ENCODE measurements around the gene MR1.

Gene MR1

GRCh38 chr1:181079920-181080319 lies 46.1 kb downstream of the MR1 start:
- no peak for DNase-seq (ENCODE audit: low spot score)
- H3K27ac ChIP-seq: no peak overlapping the region
- no peak for TF ChIP-seq CTCF (IDR thresholded peaks at IDR 0.05)
- H3K4me3 ChIP-seq: no peak overlapping the region

- no peak for TF ChIP-seq CTCF (IDR thresholded peaks at IDR 0.05)
- DNase-seq (ENCODE audit: low spot score): no peak
- H3K27ac ChIP-seq: no peak overlapping the region
Observed at GRCh38 chr1:181080556-181080955, 46.8 kb downstream of the MR1 start.

GRCh38 chr1:181081395-181081794 lies 47.6 kb downstream of the MR1 start:
- no peak for DNase-seq (ENCODE audit: low spot score)
- Histone ChIP-seq H3K4me3 (no peak overlapping the region), H3K27ac (no peak overlapping the region)
- TF ChIP-seq CTCF (IDR thresholded peaks at IDR 0.05): no peak

More at GRCh38 chr1:181080556-181080955, 46.8 kb downstream of the MR1 start:
- no peak overlapping the region for H3K4me3 ChIP-seq

GRCh38 chr1:181083842-181084605 lies 50.2 kb downstream of the MR1 start:
- DNase-seq (ENCODE audit: low spot score): no peak
- Histone ChIP-seq H3K4me3 (no peak overlapping the region), H3K27ac (no peak overlapping the region)
- no peak for TF ChIP-seq CTCF (IDR thresholded peaks at IDR 0.05)

- no peak overlapping the region for H3K27ac ChIP-seq
- DNase-seq (ENCODE audit: low spot score): no peak
- no peak overlapping the region for H3K4me3 ChIP-seq
- TF ChIP-seq CTCF (IDR thresholded peaks at IDR 0.05): no peak
Observed at GRCh38 chr1:181084606-181084969, 50.8 kb downstream of the MR1 start.

GRCh38 chr1:181086091-181086490 lies 52.3 kb downstream of the MR1 start:
- no peak for DNase-seq (ENCODE audit: low spot score)
- H3K4me3 ChIP-seq: no peak overlapping the region
- no peak overlapping the region for H3K27ac ChIP-seq
- no peak for TF ChIP-seq CTCF (IDR thresholded peaks at IDR 0.05)

- TF ChIP-seq CTCF (IDR thresholded peaks at IDR 0.05): no peak
- Histone ChIP-seq H3K4me3 (no peak overlapping the region), H3K27ac (no peak overlapping the region)
- DNase-seq (ENCODE audit: low spot score): no peak
Observed at GRCh38 chr1:181086926-181087325, 53.1 kb downstream of the MR1 start.

Measured in coronary artery (tissue), 2 donors.